ENCODE measurements around the gene FRMD8. TPM values are rescaled to one million over a fixed set of nuclear protein-coding genes. Genes with fewer than 3 reads are reported as not detected.

The FRMD8 gene
- total and polyA plus RNA-seq, 2 donors (not counting 1 experiment from before 2014, with no cell fraction given), result 14.9 to 15.3 TPM

- DNase-seq (ENCODE audit: low read depth in 2 of 2), result no peak
- H2AFZ ChIP-seq (ENCODE audit: low read length), result no peak overlapping the region
These were observed 7.4 kb upstream of the FRMD8 start for GRCh38 chr11:65378928-65379638.

GRCh38 chr11:65379698-65380459 lies 6.6 kb upstream of the FRMD8 start:
- Histone ChIP-seq H4K20me1 (ENCODE audit: control insufficient read depth, extremely low read depth, insufficient read depth, low read length) (no peaks in the 10 kb centered on the region), H3K9me3 (ENCODE audit: control insufficient read depth, insufficient read depth, low read depth, low read length) (no peaks in the 10 kb centered on the region), H3K9ac (ENCODE audit: insufficient read depth, low read length) (no peak overlapping the region), H3K79me2 (ENCODE audit: control insufficient read depth, insufficient read depth, low read length) (no peaks in the 10 kb centered on the region), H3K4me1 (ENCODE audit: control insufficient read depth, extremely low read depth, insufficient read depth, low read length) (peaks cover 25% of the 10 kb centered on the region), H3K4me3 (replicated peaks in 1 of 4; ENCODE audit: control extremely low read depth in 1 of 4, insufficient read depth in 1 of 4, low read depth in 3 of 4, low read length in 4 of 4) (no peak overlapping the region), H3K27me3 (ENCODE audit: control insufficient read depth, insufficient read depth, low read length) (no peaks in the 10 kb centered on the region), H3K27ac (ENCODE audit: insufficient read depth, low read length) (no peak overlapping the region), H3K36me3 (ENCODE audit: control insufficient read depth, insufficient read depth, low read length) (no peaks in the 10 kb centered on the region), H3K4me2 (ENCODE audit: extremely low read depth, insufficient read depth, low read length) (no peak overlapping the region), H2AFZ (ENCODE audit: low read length) (no peak overlapping the region)
- TF ChIP-seq CTCF (conservative IDR thresholded peaks at IDR 0.05 in 1 of 2, IDR thresholded peaks at IDR 0.05 in 1 of 2; ENCODE audit: low read depth in 1 of 2, low read length in 2 of 2), result no peak
- TF ChIP-seq EZH2 (IDR thresholded peaks at IDR 0.05; ENCODE audit: low read length, missing control alignments), result no peak
- no peak for DNase-seq (ENCODE audit: low read depth in 2 of 2)

More at GRCh38 chr11:65378928-65379638, 7.4 kb upstream of the FRMD8 start:
- H3K4me3 ChIP-seq (replicated peaks in 1 of 4; ENCODE audit: control extremely low read depth in 1 of 4, insufficient read depth in 1 of 4, low read depth in 3 of 4, low read length in 4 of 4), result no peak overlapping the region
- no peaks in the 10 kb centered on the region for H3K79me2 ChIP-seq (ENCODE audit: control insufficient read depth, insufficient read depth, low read length)
- H3K9ac ChIP-seq (ENCODE audit: insufficient read depth, low read length), result no peak overlapping the region
- no peak for TF ChIP-seq CTCF (conservative IDR thresholded peaks at IDR 0.05 in 1 of 2, IDR thresholded peaks at IDR 0.05 in 1 of 2; ENCODE audit: low read depth in 1 of 2, low read length in 2 of 2)
- no peak for TF ChIP-seq EZH2 (IDR thresholded peaks at IDR 0.05; ENCODE audit: low read length, missing control alignments)
- H3K4me1 ChIP-seq (ENCODE audit: control insufficient read depth, extremely low read depth, insufficient read depth, low read length), result peaks cover 19% of the 10 kb centered on the region
- H3K27me3 ChIP-seq (ENCODE audit: control insufficient read depth, insufficient read depth, low read length), result no peaks in the 10 kb centered on the region
- no peak overlapping the region for H3K4me2 ChIP-seq (ENCODE audit: extremely low read depth, insufficient read depth, low read length)
- H3K27ac ChIP-seq (ENCODE audit: insufficient read depth, low read length), result no peak overlapping the region
- H4K20me1 ChIP-seq (ENCODE audit: control insufficient read depth, extremely low read depth, insufficient read depth, low read length), result no peaks in the 10 kb centered on the region
- no peaks in the 10 kb centered on the region for H3K36me3 ChIP-seq (ENCODE audit: control insufficient read depth, insufficient read depth, low read length)
- H3K9me3 ChIP-seq (ENCODE audit: control insufficient read depth, insufficient read depth, low read depth, low read length), result no peaks in the 10 kb centered on the region

- no peaks in the 10 kb centered on the region for H3K36me3 ChIP-seq (ENCODE audit: control insufficient read depth, insufficient read depth, low read length)
- H3K27me3 ChIP-seq (ENCODE audit: control insufficient read depth, insufficient read depth, low read length), result no peaks in the 10 kb centered on the region
- TF ChIP-seq EZH2 (IDR thresholded peaks at IDR 0.05; ENCODE audit: low read length, missing control alignments) (no peak), CTCF (conservative IDR thresholded peaks at IDR 0.05 in 1 of 2, IDR thresholded peaks at IDR 0.05 in 1 of 2; ENCODE audit: low read depth in 1 of 2, low read length in 2 of 2) (no peak)
- H3K9me3 ChIP-seq (ENCODE audit: control insufficient read depth, insufficient read depth, low read depth, low read length), result no peaks in the 10 kb centered on the region
- no peaks in the 10 kb centered on the region for H3K79me2 ChIP-seq (ENCODE audit: control insufficient read depth, insufficient read depth, low read length)
- H3K9ac ChIP-seq (ENCODE audit: insufficient read depth, low read length), result no peak overlapping the region
- no peak overlapping the region for H3K4me2 ChIP-seq (ENCODE audit: extremely low read depth, insufficient read depth, low read length)
- peaks cover 30% of the 10 kb centered on the region for H3K4me1 ChIP-seq (ENCODE audit: control insufficient read depth, extremely low read depth, insufficient read depth, low read length)
- no peaks in the 10 kb centered on the region for H4K20me1 ChIP-seq (ENCODE audit: control insufficient read depth, extremely low read depth, insufficient read depth, low read length)
- no peak for DNase-seq (ENCODE audit: low read depth in 2 of 2)
- no peak overlapping the region for H3K27ac ChIP-seq (ENCODE audit: insufficient read depth, low read length)
- H3K4me3 ChIP-seq (replicated peaks in 1 of 4; ENCODE audit: control extremely low read depth in 1 of 4, insufficient read depth in 1 of 4, low read depth in 3 of 4, low read length in 4 of 4), result no peak overlapping the region
- H2AFZ ChIP-seq (ENCODE audit: low read length), result no peak overlapping the region
These were observed 5.8 kb upstream of the FRMD8 start for GRCh38 chr11:65380460-65381119.

All from fibroblast of lung (primary cell).